ENCODE results near the gene GLB1L3. TPM values are rescaled to one million over a fixed set of nuclear protein-coding genes. Genes with fewer than 3 reads are reported as not detected.

Gene GLB1L3
- total and polyA plus RNA-seq, 10 donors, result 0.13 to 0.25 (median 0.21) TPM; not detected in 4

DNA sequence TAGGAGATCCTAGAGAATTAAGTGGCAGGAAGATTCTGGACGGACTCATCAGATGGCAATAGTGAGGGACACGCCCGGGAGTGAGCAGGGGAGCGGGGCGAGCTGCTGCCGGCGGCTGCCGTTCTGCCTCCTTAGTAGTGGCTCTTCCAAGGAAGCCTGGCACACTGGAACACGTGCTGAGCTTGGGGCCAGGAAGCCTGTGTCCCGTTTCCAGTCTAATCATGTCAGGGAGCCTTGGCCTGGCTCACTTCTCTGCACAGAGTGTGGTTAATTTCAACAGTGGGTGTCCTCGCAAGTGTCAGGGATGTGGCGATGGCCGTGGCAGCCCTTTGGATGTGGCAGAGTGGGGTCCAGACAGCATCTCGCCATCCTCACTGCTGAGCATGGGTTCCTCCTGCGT, 16.5 kb downstream of the GLB1L3 start:
- intact Hi-C loops (cut with DNase I; ENCODE audit: low total_unique reads), result no loop called here
- DNase-seq, result no peak
- WGBS, 5 donors, result 73 to 92% (median 84%) methylated on average over 13 to 15 of the region's 15 CpGs

GRCh38 chr11:134293119-134294113, 17.2 kb downstream of the GLB1L3 start:
- H3K36me3 ChIP-seq, result no peaks in the 10 kb centered on the region
- no peaks in the 10 kb centered on the region for H3K4me1 ChIP-seq
- H3K27ac ChIP-seq, result no peak overlapping the region
- intact Hi-C loops (cut with DNase I; ENCODE audit: low total_unique reads), result no loop called here
- WGBS, 5 donors, result 78 to 84% (median 79%) methylated on average over 18 to 20 of the region's 20 CpGs
- H3K4me3 ChIP-seq, result no peak overlapping the region
- no peak for DNase-seq
- H3K27me3 ChIP-seq (replicated peaks in 1 of 7), result peaks cover 0 to 4% (median 0%) of the 10 kb centered on the region in 7 donors
- TF ChIP-seq POLR2AphosphoS5 (IDR thresholded peaks at IDR 0.05) (no peak), POLR2A (IDR thresholded peaks at IDR 0.05) (no peak)
- TF ChIP-seq, protein P1, sequence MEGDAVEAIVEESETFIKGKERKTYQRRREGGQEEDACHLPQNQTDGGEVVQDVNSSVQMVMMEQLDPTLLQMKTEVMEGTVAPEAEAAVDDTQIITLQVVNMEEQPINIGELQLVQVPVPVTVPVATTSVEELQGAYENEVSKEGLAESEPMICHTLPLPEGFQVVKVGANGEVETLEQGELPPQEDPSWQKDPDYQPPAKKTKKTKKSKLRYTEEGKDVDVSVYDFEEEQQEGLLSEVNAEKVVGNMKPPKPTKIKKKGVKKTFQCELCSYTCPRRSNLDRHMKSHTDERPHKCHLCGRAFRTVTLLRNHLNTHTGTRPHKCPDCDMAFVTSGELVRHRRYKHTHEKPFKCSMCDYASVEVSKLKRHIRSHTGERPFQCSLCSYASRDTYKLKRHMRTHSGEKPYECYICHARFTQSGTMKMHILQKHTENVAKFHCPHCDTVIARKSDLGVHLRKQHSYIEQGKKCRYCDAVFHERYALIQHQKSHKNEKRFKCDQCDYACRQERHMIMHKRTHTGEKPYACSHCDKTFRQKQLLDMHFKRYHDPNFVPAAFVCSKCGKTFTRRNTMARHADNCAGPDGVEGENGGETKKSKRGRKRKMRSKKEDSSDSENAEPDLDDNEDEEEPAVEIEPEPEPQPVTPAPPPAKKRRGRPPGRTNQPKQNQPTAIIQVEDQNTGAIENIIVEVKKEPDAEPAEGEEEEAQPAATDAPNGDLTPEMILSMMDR (IDR thresholded peaks at IDR 0.05 in 8 of 11, conservative IDR thresholded peaks at IDR 0.05 in 3 of 11), result no peak
- no peaks in the 10 kb centered on the region for H3K9me3 ChIP-seq

More for the DNA sequence above, 16.5 kb downstream of the GLB1L3 start:
- TF ChIP-seq, protein P1 (IDR thresholded peaks at IDR 0.05 in 8 of 11, conservative IDR thresholded peaks at IDR 0.05 in 3 of 11), result no peak
- TF ChIP-seq POLR2A (IDR thresholded peaks at IDR 0.05) (no peak), POLR2AphosphoS5 (IDR thresholded peaks at IDR 0.05) (no peak)
- H3K9me3 ChIP-seq, result no peaks in the 10 kb centered on the region
- H3K36me3 ChIP-seq, result no peaks in the 10 kb centered on the region
- no peak overlapping the region for H3K4me3 ChIP-seq
- H3K27ac ChIP-seq, result no peak overlapping the region
- peaks cover 0 to 4% (median 0%) of the 10 kb centered on the region in 7 donors for H3K27me3 ChIP-seq (replicated peaks in 1 of 7)
- no peaks in the 10 kb centered on the region for H3K4me1 ChIP-seq

DNA sequence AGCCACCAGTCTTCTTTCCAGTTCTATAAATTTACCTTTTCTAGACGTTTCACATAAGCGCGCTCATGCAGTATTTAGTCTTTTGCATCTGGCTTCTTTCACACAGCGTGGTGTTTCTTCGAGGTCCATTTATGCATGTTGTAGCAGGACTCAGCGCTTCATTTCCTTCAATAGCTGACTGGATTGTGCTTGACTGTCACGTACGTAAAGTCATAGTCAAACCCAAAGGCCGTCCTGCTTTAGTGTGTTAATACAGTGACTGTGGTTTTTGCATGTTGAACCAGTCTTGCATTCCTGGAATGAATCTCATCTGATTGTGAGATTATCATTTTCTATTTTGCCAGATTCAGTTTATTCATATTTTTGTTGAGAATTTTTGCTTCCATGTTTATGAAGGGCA, 18.5 kb downstream of the GLB1L3 start:
- Histone ChIP-seq H3K4me1 (no peaks in the 10 kb centered on the region), H3K27me3 (replicated peaks in 1 of 7) (peaks cover 0 to 4% (median 0%) of the 10 kb centered on the region in 7 donors), H3K9me3 (no peaks in the 10 kb centered on the region), H3K27ac (no peak overlapping the region), H3K36me3 (no peaks in the 10 kb centered on the region), H3K4me3 (no peak overlapping the region)
- 61 to 86% (median 77%) methylated on average over 9 of the region's 9 CpGs for WGBS, 5 donors
- intact Hi-C loops (cut with DNase I; ENCODE audit: low total_unique reads), result no loop called here
- no peak for DNase-seq
- TF ChIP-seq, protein P1 (IDR thresholded peaks at IDR 0.05 in 8 of 11, conservative IDR thresholded peaks at IDR 0.05 in 3 of 11), result no peak
- TF ChIP-seq POLR2AphosphoS5 (IDR thresholded peaks at IDR 0.05) (no peak), POLR2A (IDR thresholded peaks at IDR 0.05) (no peak)

DNA sequence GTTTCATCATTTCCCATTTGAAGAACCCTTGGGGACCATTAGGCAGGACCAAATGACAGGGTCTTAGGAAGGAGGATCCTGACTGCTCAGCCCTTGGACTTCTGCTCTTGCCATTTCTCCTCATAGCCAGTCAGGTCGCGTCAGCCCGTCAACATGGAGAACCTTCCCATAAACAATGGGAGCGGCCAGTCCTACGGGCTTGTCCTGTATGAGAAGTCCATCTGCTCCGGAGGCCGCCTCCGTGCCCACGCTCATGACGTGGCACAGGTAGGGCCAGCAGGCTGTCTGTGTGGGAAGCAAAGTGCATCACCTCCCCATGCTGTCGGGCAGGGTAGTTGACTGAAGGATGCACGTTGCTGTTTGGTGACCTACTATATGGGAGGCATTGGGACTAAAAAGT, 36.0 kb downstream of the GLB1L3 start:
- H3K27ac ChIP-seq, result no peak overlapping the region
- no peaks in the 10 kb centered on the region for H3K36me3 ChIP-seq
- TF ChIP-seq, protein P1 (IDR thresholded peaks at IDR 0.05 in 8 of 11, conservative IDR thresholded peaks at IDR 0.05 in 3 of 11), result no peak
- TF ChIP-seq POLR2A (IDR thresholded peaks at IDR 0.05), result no peak
- WGBS, 5 donors, result 85 to 89% (median 86%) methylated on average over 12 of the region's 12 CpGs
- intact Hi-C loops (cut with DNase I; ENCODE audit: low total_unique reads), result no loop called here
- H3K9me3 ChIP-seq, result peaks cover 0 to 15% (median 11%) of the 10 kb centered on the region in 8 donors
- H3K27me3 ChIP-seq (replicated peaks in 1 of 7), result peaks cover 0 to 38% (median 0%) of the 10 kb centered on the region in 7 donors
- no peaks in the 10 kb centered on the region for H3K4me1 ChIP-seq
- DNase-seq, result no peak
- H3K4me3 ChIP-seq, result no peak overlapping the region

All from spleen (tissue), 11 donors.